Smooth muscle cell (in vitro differentiated cells): Measurements from ENCODE around the gene CHMP6. TPM values are rescaled to one million over a fixed set of nuclear protein-coding genes. Genes with fewer than 3 reads are reported as not detected.

Source experiments
- DNase-seq: peaks from one replicate; lab custom pipeline; 2025; ENCODE audit not compliant: unreplicated experiment; lab: John Stamatoyannopoulos, UW
- H2AFZ ChIP-seq: fragments of 200-600 bp; sonication (generic); 2 replicates; pipeline ENCODE4 v1.6.0; 2016; ENCODE audit warnings: antibody characterized with exemption, low read depth, mild to moderate bottlenecking
- H3F3A ChIP-seq: fragments of 200-600 bp; sonication (generic); 2 replicates; pipeline ENCODE4 v1.6.0; 2017; ENCODE audit warnings: antibody characterized with exemption, low read depth
- H3K27ac ChIP-seq: fragments of 200-600 bp; sonication (generic); 2 replicates; pipeline ENCODE4 v1.5.1; 2016; ENCODE audit warnings: low read depth, mild to moderate bottlenecking
- H3K27me3 ChIP-seq: fragments of 200-600 bp; sonication (generic); 2 replicates; pipeline ENCODE4 v1.6.1; 2016; ENCODE audit warnings: low read depth, mild to moderate bottlenecking
- H3K36me3 ChIP-seq: fragments of 200-600 bp; sonication (generic); 2 replicates; pipeline ENCODE4 v1.5.1; 2016; ENCODE audit warnings: low read depth
- H3K4me1 ChIP-seq: fragments of 200-600 bp; sonication (generic); 2 replicates; pipeline ENCODE4 v1.5.1; 2016; ENCODE audit warnings: low read depth
- H3K4me2 ChIP-seq: fragments of 200-600 bp; sonication (generic); 2 replicates; pipeline ENCODE4 v1.6.0; 2016; ENCODE audit warnings: mild to moderate bottlenecking
- H3K4me3 ChIP-seq: fragments of 200-600 bp; sonication (generic); 2 replicates; pipeline ENCODE4 v1.5.1; 2016; ENCODE audit warnings: mild to moderate bottlenecking
- H3K79me2 ChIP-seq: fragments of 200-600 bp; sonication (generic); 2 replicates; pipeline ENCODE4 v1.6.0; 2016; ENCODE audit warnings: low read depth, mild to moderate bottlenecking
- H3K9ac ChIP-seq: fragments of 200-600 bp; sonication (generic); 2 replicates; pipeline ENCODE4 v1.6.0; 2016; ENCODE audit warnings: low read depth
- H3K9me3 ChIP-seq: fragments of 200-600 bp; sonication (generic); replicated peaks from 2 replicates; pipeline ENCODE4 v1.5.1; 2016; ENCODE audit warnings: low read depth
- H4K20me1 ChIP-seq: fragments of 200-600 bp; sonication (generic); 2 replicates; pipeline ENCODE4 v1.6.0; 2016; ENCODE audit warnings: low read depth
- CTCF ChIP-seq: fragments of 200-600 bp; sonication (generic); IDR thresholded peaks from 2 replicates; pipeline ENCODE4 v1.5.1; 2017; ENCODE audit warnings: borderline replicate concordance, mild to moderate bottlenecking, antibody characterized with exemption; ENCODE audit not compliant: insufficient read depth, poor library complexity, severe bottlenecking
- WGBS: methylation state at CpG from one replicate; pipeline ENCODE4 v1.1.7; 2016; ENCODE audit warnings: low lambda C conversion rate; 5-methylcytosine and 5-hydroxymethylcytosine counted together
- polyA plus RNA-seq: library from polyadenylated mRNA; unstranded; fragments of >200 nt; fragmentation: Nextera tagmentation; extraction: Ambion mirVana; gene quantifications from 2 replicates; pipeline ENCODE4 v1.2.1, GENCODE V29; 2016
- total RNA-seq: library from RNA; depleted of rRNA; stranded (reverse); fragments of >200 nt; gene quantifications from 2 replicates; pipeline ENCODE4 v1.2.3, GENCODE V29; 2014

Gene CHMP6
- total and polyA plus RNA-seq, 2 experiments from 2014 or later: 5.8 to 21.5 TPM

- Histone ChIP-seq H3K4me3 (no peak overlapping the region), H3K4me1 (peaks cover 11% of the 10 kb centered on the region), H3K36me3 (no peaks in the 10 kb centered on the region), H3K4me2 (no peak overlapping the region), H3F3A (peaks cover under 1% of the 10 kb centered on the region), H3K27ac (no peak overlapping the region), H4K20me1 (peaks cover 100% of the 10 kb centered on the region), H3K79me2 (peaks cover 98% of the 10 kb centered on the region), H3K9me3 (no peaks in the 10 kb centered on the region), H3K9ac (no peak overlapping the region), H2AFZ (no peak overlapping the region), H3K27me3 (no peaks in the 10 kb centered on the region)
- no peak for TF ChIP-seq CTCF
- 95% methylated on average over 17 of the region's 17 CpGs for WGBS
- no peak for DNase-seq
Observed at GRCh38 chr17:81046132-81046769, 54.6 kb downstream of the CHMP6 start.

DNA sequence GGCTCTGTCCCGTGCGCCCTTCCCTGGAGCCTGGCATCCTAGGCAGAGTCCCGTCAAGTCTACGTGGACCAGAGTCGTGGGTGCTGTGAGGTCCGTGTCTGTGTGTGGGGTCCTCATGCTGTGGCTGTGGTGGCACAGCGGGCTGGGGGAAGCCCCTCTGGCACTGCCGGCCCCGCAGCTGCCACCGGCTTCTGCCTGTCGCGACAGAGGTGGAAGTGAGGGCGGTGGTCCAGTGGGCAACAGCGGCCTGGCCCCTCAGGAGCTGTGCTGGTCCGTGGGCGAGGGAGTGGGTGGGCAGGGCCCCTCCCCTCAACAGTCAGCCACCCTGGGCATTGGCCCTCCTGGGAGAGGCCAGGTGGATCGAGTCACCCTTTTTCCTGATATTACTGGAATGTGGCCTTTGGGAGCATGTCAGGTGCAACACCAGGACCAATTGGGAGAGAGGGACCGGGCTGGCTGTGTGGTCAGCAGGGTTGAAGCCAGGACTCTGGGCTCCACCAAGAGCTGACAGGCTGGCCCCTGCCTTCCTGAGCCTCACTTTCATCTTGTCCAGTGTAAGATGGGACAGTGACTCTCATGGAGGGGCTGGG is 55.2 kb downstream of the CHMP6 start:
- Histone ChIP-seq H3K27ac (no peak overlapping the region), H3K79me2 (peaks cover 98% of the 10 kb centered on the region), H4K20me1 (peaks cover 100% of the 10 kb centered on the region), H3K27me3 (no peaks in the 10 kb centered on the region), H3K4me2 (no peak overlapping the region), H3K9me3 (no peaks in the 10 kb centered on the region), H3K36me3 (no peaks in the 10 kb centered on the region), H3K9ac (no peak overlapping the region), H3F3A (no peaks in the 10 kb centered on the region), H3K4me3 (no peak overlapping the region), H2AFZ (no peak overlapping the region), H3K4me1 (peaks cover 11% of the 10 kb centered on the region)
- WGBS: 89% methylated on average over 18 of the region's 18 CpGs
- TF ChIP-seq CTCF: no peak
- no peak for DNase-seq

GRCh38 chr17:81048827-81049371 is 57.3 kb downstream of the CHMP6 start:
- H3K9me3 ChIP-seq: no peaks in the 10 kb centered on the region
- H2AFZ ChIP-seq: no peak overlapping the region
- H3K4me2 ChIP-seq: no peak overlapping the region
- H3K27ac ChIP-seq: no peak overlapping the region
- H3K4me1 ChIP-seq: peaks cover 11% of the 10 kb centered on the region
- no peak overlapping the region for H3K4me3 ChIP-seq
- H3K79me2 ChIP-seq: peaks cover 96% of the 10 kb centered on the region
- no peak for TF ChIP-seq CTCF
- 98% methylated on average over 28 of the region's 28 CpGs for WGBS
- no peaks in the 10 kb centered on the region for H3F3A ChIP-seq
- no peak for DNase-seq
- no peaks in the 10 kb centered on the region for H3K36me3 ChIP-seq
- H3K27me3 ChIP-seq: no peaks in the 10 kb centered on the region
- no peak overlapping the region for H3K9ac ChIP-seq
- H4K20me1 ChIP-seq: peaks cover 97% of the 10 kb centered on the region
